HG02884 (cell line): ENCODE measurements around the gene CASP8.

ENCODE experiments used
- ATAC-seq: cut with Tn5 transposase; IDR thresholded peaks from one replicate; pipeline ENCODE4 v1.9.1; 2021; ENCODE audit warnings: mild to moderate bottlenecking, moderate library complexity; ENCODE audit not compliant: unreplicated experiment

CASP8 gene

GRCh38 chr2:201320701-201321100 lies 60.4 kb downstream of the CASP8 start:
- ATAC-seq: no peak

- no peak for ATAC-seq
Observed at GRCh38 chr2:201322772-201323171, 62.4 kb downstream of the CASP8 start.

- no peak for ATAC-seq
Observed at GRCh38 chr2:201327678-201328077, 67.3 kb downstream of the CASP8 start.

- ATAC-seq: no peak
Observed at GRCh38 chr2:201329409-201329808, 69.1 kb downstream of the CASP8 start.
